ENCODE data around the gene INS.

The INS gene

GRCh38 chr11:2205981-2206690 lies 45.1 kb upstream of the INS start:
- WGBS, 2 donors (ENCODE audit: extremely low coverage in 2 of 2, insufficient read length in 2 of 2, insufficient replicate concordance in 1 of 2) = no CpG with 5 or more reads among the region's 12 CpGs
- DNase-seq (ENCODE audit: low spot score) = no peak
- no peak overlapping the region for H3K4ac ChIP-seq (ENCODE audit: low read length)
- H3K9ac ChIP-seq (ENCODE audit: low read depth, low read length, poor library complexity) = no peak overlapping the region
- H2AK5ac ChIP-seq (ENCODE audit: low read depth, low read length) = peak overlapping the region; percentile 56
- H3K23ac ChIP-seq (ENCODE audit: low read depth, low read length, poor library complexity) = no peak overlapping the region
- H2BK5ac ChIP-seq (ENCODE audit: low read length) = no peak overlapping the region
- H3K36me3 ChIP-seq (replicated peaks in 1 of 2; ENCODE audit: control insufficient read depth in 2 of 2, insufficient read depth in 2 of 2, low read length in 2 of 2) = no peaks in the 10 kb centered on the region
- H3K27ac ChIP-seq (replicated peaks; ENCODE audit: low read length) = no peak overlapping the region
- H4K91ac ChIP-seq (ENCODE audit: low read depth, low read length, poor library complexity) = no peak overlapping the region
- no peak overlapping the region for H2AFZ ChIP-seq (ENCODE audit: low read length)
- H4K8ac ChIP-seq (ENCODE audit: low read depth, low read length) = no peak overlapping the region
- H3K9me3 ChIP-seq (replicated peaks in 1 of 2; ENCODE audit: control insufficient read depth in 2 of 2, insufficient read depth in 1 of 2, low read depth in 1 of 2, low read length in 2 of 2) = no peaks in the 10 kb centered on the region
- H3K79me1 ChIP-seq (ENCODE audit: low read depth, low read length) = no peaks in the 10 kb centered on the region
- H3K27me3 ChIP-seq (ENCODE audit: control insufficient read depth in 3 of 3, insufficient read depth in 3 of 3, low read depth in 1 of 3, low read length in 3 of 3) = no peaks in the 10 kb centered on the region
- H3K4me3 ChIP-seq (ENCODE audit: low read length in 2 of 2) = no peak overlapping the region
- peak overlapping the region; percentile 22 for H2BK12ac ChIP-seq (ENCODE audit: low read length)
- H3K4me2 ChIP-seq (ENCODE audit: insufficient read depth, low read length, poor library complexity, severe bottlenecking) = no peak overlapping the region
- H3K4me1 ChIP-seq (ENCODE audit: control insufficient read depth in 2 of 2, insufficient read depth in 1 of 2, low read depth in 1 of 2, low read length in 2 of 2) = peaks cover 0 to 14% of the 10 kb centered on the region in 2 donors
- H3K18ac ChIP-seq (ENCODE audit: low read length) = peak overlapping the region; percentile 71
- H2BK15ac ChIP-seq (ENCODE audit: low read length) = peak overlapping the region; percentile 89
- H2BK120ac ChIP-seq (ENCODE audit: low read depth, low read length) = peak overlapping the region; percentile 47
- H3K14ac ChIP-seq (ENCODE audit: low read length) = peak overlapping the region; percentile 56

- no peak overlapping the region for H3K27ac ChIP-seq (replicated peaks; ENCODE audit: low read length)
- no peak overlapping the region for H2AFZ ChIP-seq (ENCODE audit: low read length)
- no peak overlapping the region for H2BK5ac ChIP-seq (ENCODE audit: low read length)
- no peak for DNase-seq (ENCODE audit: low spot score)
- no peaks in the 10 kb centered on the region for H3K79me1 ChIP-seq (ENCODE audit: low read depth, low read length)
- WGBS, 2 donors (ENCODE audit: extremely low coverage in 2 of 2, insufficient read length in 2 of 2, insufficient replicate concordance in 1 of 2) = no CpG with 5 or more reads among the region's 1 CpG
- H3K4ac ChIP-seq (ENCODE audit: low read length) = no peak overlapping the region
- H3K4me3 ChIP-seq (ENCODE audit: low read length in 2 of 2) = no peak overlapping the region
- H3K36me3 ChIP-seq (replicated peaks in 1 of 2; ENCODE audit: control insufficient read depth in 2 of 2, insufficient read depth in 2 of 2, low read length in 2 of 2) = no peaks in the 10 kb centered on the region
- no peak overlapping the region for H3K4me2 ChIP-seq (ENCODE audit: insufficient read depth, low read length, poor library complexity, severe bottlenecking)
- H3K9me3 ChIP-seq (replicated peaks in 1 of 2; ENCODE audit: control insufficient read depth in 2 of 2, insufficient read depth in 1 of 2, low read depth in 1 of 2, low read length in 2 of 2) = no peaks in the 10 kb centered on the region
- peak overlapping the region; percentile 98 for H2BK15ac ChIP-seq (ENCODE audit: low read length)
- peaks cover 0 to 6% of the 10 kb centered on the region in 2 donors for H3K4me1 ChIP-seq (ENCODE audit: control insufficient read depth in 2 of 2, insufficient read depth in 1 of 2, low read depth in 1 of 2, low read length in 2 of 2)
- no peak overlapping the region for H3K9ac ChIP-seq (ENCODE audit: low read depth, low read length, poor library complexity)
- no peak overlapping the region for H4K91ac ChIP-seq (ENCODE audit: low read depth, low read length, poor library complexity)
- peak overlapping the region; percentile 17 for H3K14ac ChIP-seq (ENCODE audit: low read length)
- peak overlapping the region; percentile 38 for H3K18ac ChIP-seq (ENCODE audit: low read length)
- no peak overlapping the region for H3K23ac ChIP-seq (ENCODE audit: low read depth, low read length, poor library complexity)
- no peaks in the 10 kb centered on the region for H3K27me3 ChIP-seq (ENCODE audit: control insufficient read depth in 3 of 3, insufficient read depth in 3 of 3, low read depth in 1 of 3, low read length in 3 of 3)
- H2BK120ac ChIP-seq (ENCODE audit: low read depth, low read length) = no peak overlapping the region
- no peak overlapping the region for H4K8ac ChIP-seq (ENCODE audit: low read depth, low read length)
- H2BK12ac ChIP-seq (ENCODE audit: low read length) = no peak overlapping the region
- peak overlapping the region; percentile 97 for H2AK5ac ChIP-seq (ENCODE audit: low read depth, low read length)
These were observed 44.3 kb upstream of the INS start for GRCh38 chr11:2205214-2205720.

- Histone ChIP-seq H2BK15ac (ENCODE audit: low read length) (peak overlapping the region; percentile 98), H3K18ac (ENCODE audit: low read length) (peak overlapping the region; percentile 85), H2AFZ (ENCODE audit: low read length) (no peak overlapping the region), H3K4me1 (ENCODE audit: control insufficient read depth in 2 of 2, insufficient read depth in 1 of 2, low read depth in 1 of 2, low read length in 2 of 2) (peaks cover 0 to 3% of the 10 kb centered on the region in 2 donors), H2BK5ac (ENCODE audit: low read length) (peak overlapping the region; percentile 90), H3K9me3 (replicated peaks in 1 of 2; ENCODE audit: control insufficient read depth in 2 of 2, insufficient read depth in 1 of 2, low read depth in 1 of 2, low read length in 2 of 2) (no peaks in the 10 kb centered on the region), H3K4ac (ENCODE audit: low read length) (peak overlapping the region; percentile 37), H3K23ac (ENCODE audit: low read depth, low read length, poor library complexity) (peak overlapping the region; percentile 85), H3K4me2 (ENCODE audit: insufficient read depth, low read length, poor library complexity, severe bottlenecking) (no peak overlapping the region), H2BK120ac (ENCODE audit: low read depth, low read length) (no peak overlapping the region), H3K36me3 (replicated peaks in 1 of 2; ENCODE audit: control insufficient read depth in 2 of 2, insufficient read depth in 2 of 2, low read length in 2 of 2) (no peaks in the 10 kb centered on the region), H4K91ac (ENCODE audit: low read depth, low read length, poor library complexity) (no peak overlapping the region), H3K27ac (replicated peaks; ENCODE audit: low read length) (no peak overlapping the region), H3K79me1 (ENCODE audit: low read depth, low read length) (no peaks in the 10 kb centered on the region), H3K14ac (ENCODE audit: low read length) (peak overlapping the region; percentile 38), H2AK5ac (ENCODE audit: low read depth, low read length) (peak overlapping the region; percentile 97), H3K9ac (ENCODE audit: low read depth, low read length, poor library complexity) (peak overlapping the region; percentile 44), H3K4me3 (ENCODE audit: low read length in 2 of 2) (no peak overlapping the region), H3K27me3 (ENCODE audit: control insufficient read depth in 3 of 3, insufficient read depth in 3 of 3, low read depth in 1 of 3, low read length in 3 of 3) (no peaks in the 10 kb centered on the region), H4K8ac (ENCODE audit: low read depth, low read length) (no peak overlapping the region), H2BK12ac (ENCODE audit: low read length) (no peak overlapping the region)
- WGBS, 2 donors (ENCODE audit: extremely low coverage in 2 of 2, insufficient read length in 2 of 2, insufficient replicate concordance in 1 of 2) = no CpG with 5 or more reads among the region's 21 CpGs
- DNase-seq (ENCODE audit: low spot score) = no peak
These were observed 43.6 kb upstream of the INS start for GRCh38 chr11:2204361-2205213.
